ENCODE results near the gene WNT10A.

The WNT10A gene

DNA sequence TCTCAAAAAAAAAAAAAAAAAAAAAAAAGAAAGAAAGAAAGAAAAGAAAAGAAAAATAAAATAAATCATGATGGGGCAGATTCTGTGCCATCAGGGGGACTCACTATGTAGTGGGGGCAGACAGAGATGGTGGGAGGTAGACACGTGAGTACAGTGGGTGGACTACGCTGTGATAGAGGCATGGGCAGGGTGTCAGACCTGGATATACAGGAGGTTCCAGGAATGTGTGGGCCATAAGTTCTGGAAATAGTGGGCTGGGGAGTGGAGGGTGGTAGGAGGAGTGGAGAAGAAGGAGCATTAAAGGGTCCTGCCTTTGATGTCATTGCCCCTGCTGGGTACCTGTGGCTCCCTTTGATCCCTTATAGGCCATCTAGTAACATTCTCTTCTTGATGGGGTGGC, 29.9 kb upstream of the WNT10A start:
- TF ChIP-seq, protein P1, sequence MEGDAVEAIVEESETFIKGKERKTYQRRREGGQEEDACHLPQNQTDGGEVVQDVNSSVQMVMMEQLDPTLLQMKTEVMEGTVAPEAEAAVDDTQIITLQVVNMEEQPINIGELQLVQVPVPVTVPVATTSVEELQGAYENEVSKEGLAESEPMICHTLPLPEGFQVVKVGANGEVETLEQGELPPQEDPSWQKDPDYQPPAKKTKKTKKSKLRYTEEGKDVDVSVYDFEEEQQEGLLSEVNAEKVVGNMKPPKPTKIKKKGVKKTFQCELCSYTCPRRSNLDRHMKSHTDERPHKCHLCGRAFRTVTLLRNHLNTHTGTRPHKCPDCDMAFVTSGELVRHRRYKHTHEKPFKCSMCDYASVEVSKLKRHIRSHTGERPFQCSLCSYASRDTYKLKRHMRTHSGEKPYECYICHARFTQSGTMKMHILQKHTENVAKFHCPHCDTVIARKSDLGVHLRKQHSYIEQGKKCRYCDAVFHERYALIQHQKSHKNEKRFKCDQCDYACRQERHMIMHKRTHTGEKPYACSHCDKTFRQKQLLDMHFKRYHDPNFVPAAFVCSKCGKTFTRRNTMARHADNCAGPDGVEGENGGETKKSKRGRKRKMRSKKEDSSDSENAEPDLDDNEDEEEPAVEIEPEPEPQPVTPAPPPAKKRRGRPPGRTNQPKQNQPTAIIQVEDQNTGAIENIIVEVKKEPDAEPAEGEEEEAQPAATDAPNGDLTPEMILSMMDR (IDR thresholded peaks at IDR 0.05; ENCODE audit: unreplicated experiment in 3 of 3), result no peak
- Mint-ChIP-seq H3K27ac (no peak overlapping the region), H3K36me3 (ENCODE audit: low read depth) (peaks cover 4% of the 10 kb centered on the region), H3K4me3 (no peak overlapping the region), H3K27me3 (ENCODE audit: low read depth) (peaks cover 54% of the 10 kb centered on the region), H3K4me1 (peaks cover 17% of the 10 kb centered on the region), H3K9me3 (peaks cover 8% of the 10 kb centered on the region)

DNA sequence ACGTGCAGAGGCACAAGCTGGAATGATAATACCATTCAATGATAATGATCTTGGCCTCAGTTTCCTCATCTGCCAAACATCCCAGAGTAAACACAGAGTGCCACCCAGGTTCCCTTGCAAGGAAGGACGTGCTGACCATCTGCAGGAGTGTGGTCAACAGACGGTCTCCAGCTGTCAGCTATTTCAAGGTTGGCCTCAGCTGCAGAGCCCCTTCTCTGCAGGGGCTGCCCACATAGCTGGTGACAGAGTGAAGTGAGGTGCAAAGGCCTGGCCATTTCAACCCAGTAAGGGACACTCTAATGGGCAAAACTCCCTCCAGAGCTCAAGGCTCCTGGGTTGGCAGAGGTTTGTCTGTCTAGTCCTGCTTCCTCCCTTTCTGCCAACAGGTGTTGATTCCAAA, 29.4 kb upstream of the WNT10A start:
- TF ChIP-seq, protein P1 (IDR thresholded peaks at IDR 0.05; ENCODE audit: unreplicated experiment in 3 of 3), result no peak
- Mint-ChIP-seq H3K4me3 (no peak overlapping the region), H3K36me3 (ENCODE audit: low read depth) (peaks cover 4% of the 10 kb centered on the region), H3K27ac (no peak overlapping the region), H3K9me3 (peaks cover 8% of the 10 kb centered on the region), H3K4me1 (peaks cover 22% of the 10 kb centered on the region), H3K27me3 (ENCODE audit: low read depth) (peaks cover 59% of the 10 kb centered on the region)

DNA sequence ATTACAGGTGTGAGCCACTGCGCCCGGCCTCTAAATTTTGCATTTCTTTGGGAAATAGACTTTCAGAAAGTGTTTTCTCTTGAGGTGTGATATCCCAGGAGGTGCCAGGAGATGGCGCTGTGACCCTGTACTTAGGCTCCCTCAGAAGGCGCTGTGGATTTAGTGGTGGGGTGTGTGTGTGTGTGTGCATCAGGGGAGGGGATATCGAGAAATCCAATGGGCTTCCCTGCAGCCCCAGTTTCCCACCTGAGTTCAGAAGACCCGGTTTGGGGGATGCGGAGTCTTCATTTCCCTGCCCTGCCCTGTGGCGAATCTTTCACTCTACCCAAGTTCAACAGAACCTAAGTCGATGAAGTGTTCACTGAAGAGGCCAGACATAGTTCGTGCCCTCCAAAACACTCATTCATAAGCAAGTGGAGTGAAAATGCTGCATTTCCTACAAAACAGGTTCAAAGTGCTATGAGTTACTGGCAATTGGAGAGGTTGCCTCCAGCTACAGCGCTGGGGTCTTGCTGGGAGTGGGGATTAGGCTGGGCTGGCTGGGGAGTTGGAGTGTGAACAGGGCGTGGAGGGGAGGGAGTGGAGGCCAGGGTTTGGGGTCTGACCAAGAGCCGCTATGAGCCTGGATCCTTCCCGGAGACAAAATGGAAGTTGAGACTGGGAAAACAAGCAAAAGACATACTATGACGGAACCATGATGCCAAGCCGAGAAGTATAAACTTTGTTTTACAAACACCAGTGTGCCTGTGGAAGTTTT, 27.6 kb upstream of the WNT10A start:
- Mint-ChIP-seq H3K36me3 (ENCODE audit: low read depth) (no peaks in the 10 kb centered on the region), H3K4me3 (no peak overlapping the region), H3K4me1 (peaks cover 32% of the 10 kb centered on the region), H3K9me3 (no peaks in the 10 kb centered on the region), H3K27ac (no peak overlapping the region), H3K27me3 (ENCODE audit: low read depth) (peaks cover 71% of the 10 kb centered on the region)
- TF ChIP-seq, protein P1 (IDR thresholded peaks at IDR 0.05; ENCODE audit: unreplicated experiment in 3 of 3), result peak; percentile 67 to 75 (median 73)

DNA sequence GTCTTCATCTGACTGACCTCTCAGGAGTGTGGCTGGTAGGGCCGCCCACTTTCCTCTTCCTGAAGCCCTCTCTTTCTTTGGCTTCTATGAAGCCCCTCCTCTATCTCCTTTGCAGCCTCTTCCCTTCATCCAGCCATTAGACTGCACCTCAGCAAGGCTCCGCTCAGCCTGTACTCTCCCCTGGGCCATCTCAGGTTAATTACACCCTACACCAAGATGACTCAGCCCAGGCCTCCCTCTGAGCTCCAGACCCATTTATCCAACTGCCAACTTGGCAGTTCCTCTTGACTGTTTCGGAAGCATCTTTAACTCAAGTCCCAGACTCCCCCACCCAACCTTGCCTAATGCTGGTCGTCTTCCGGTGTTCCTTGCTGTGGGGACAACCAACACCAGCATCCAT, 26.9 kb upstream of the WNT10A start:
- Mint-ChIP-seq H3K27me3 (ENCODE audit: low read depth) (peaks cover 78% of the 10 kb centered on the region), H3K4me1 (peaks cover 37% of the 10 kb centered on the region), H3K4me3 (no peak overlapping the region), H3K9me3 (no peaks in the 10 kb centered on the region), H3K27ac (no peak overlapping the region), H3K36me3 (ENCODE audit: low read depth) (no peaks in the 10 kb centered on the region)
- TF ChIP-seq, protein P1 (IDR thresholded peaks at IDR 0.05; ENCODE audit: unreplicated experiment in 3 of 3), result no peak

DNA sequence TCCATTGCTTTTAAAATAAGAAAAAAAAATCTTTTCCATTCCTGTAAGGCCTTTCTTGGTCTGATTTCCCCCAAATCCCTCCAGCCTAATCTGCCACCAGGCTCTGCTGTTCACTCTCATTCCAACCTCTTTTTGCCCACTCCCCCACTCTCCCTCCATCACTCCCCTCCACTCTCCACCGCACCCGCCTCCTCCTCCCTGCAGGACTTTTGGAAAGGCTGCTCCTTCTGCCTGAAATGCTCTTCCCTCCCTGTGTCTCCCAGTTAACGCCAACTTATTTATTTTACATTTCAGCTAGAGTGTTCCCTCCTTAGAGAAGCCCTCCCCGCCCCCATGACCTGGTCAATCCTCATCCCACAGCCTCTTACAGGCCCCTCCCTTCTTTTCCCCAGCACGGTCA, 25.8 kb upstream of the WNT10A start:
- peaks cover 37% of the 10 kb centered on the region for H3K4me1 Mint-ChIP-seq
- H3K9me3 Mint-ChIP-seq, result no peaks in the 10 kb centered on the region
- H3K4me3 Mint-ChIP-seq, result no peak overlapping the region
- H3K27me3 Mint-ChIP-seq (ENCODE audit: low read depth), result peaks cover 85% of the 10 kb centered on the region
- peak overlapping the region in 1 of 3 experiments; percentile 19 for H3K27ac Mint-ChIP-seq
- no peaks in the 10 kb centered on the region for H3K36me3 Mint-ChIP-seq (ENCODE audit: low read depth)
- TF ChIP-seq, protein P1 (IDR thresholded peaks at IDR 0.05; ENCODE audit: unreplicated experiment in 3 of 3), result no peak
